Stimulated activated CD4-positive, alpha-beta T cell treated with anti-CD3 and anti-CD28 coated beads, Interleukin-1b, Interleukin-23, amount 100 ng/mL, for 1 hour (primary cell): ENCODE results near the gene TMEM87B.

Source experiments
- DNase-seq, 2 donors: peaks; one replicate each; pipeline ENCODE4 v3.0.0-alpha.2; 2020; ENCODE audit warnings: low read depth in 2 of 2

Gene TMEM87B

GRCh38 chr2:112168422-112169124 lies 113.5 kb downstream of the TMEM87B start:
- no peak for DNase-seq
